GM19395 (cell line): ENCODE measurements around the gene KRTAP9-6.

Experiments
- ATAC-seq: cut with Tn5 transposase; IDR thresholded peaks from one replicate; pipeline ENCODE4 v1.9.1; 2021; ENCODE audit warnings: mild to moderate bottlenecking, moderate library complexity; ENCODE audit not compliant: unreplicated experiment

The KRTAP9-6 gene

GRCh38 chr17:41315204-41315794, 50.1 kb downstream of the KRTAP9-6 start, which contains the start of gene KRTAP17-1:
Gene KRTAP17-1, minus strand, starts transcription at chr17:41315710. Its CDS starts 60 bp downstream, at chr17:41315650.
- ATAC-seq = no peak
